Muscle layer of duodenum (tissue), 2 donors: ENCODE measurements around the gene OBI1.

Experiments used
- H3K27ac ChIP-seq: one replicate; pipeline ENCODE4 v1.7.0; 2013; ENCODE audit warnings: mild to moderate bottlenecking, low read length
- H3K27me3 ChIP-seq: one replicate; pipeline ENCODE4 v1.7.0; 2013; ENCODE audit warnings: low read depth, mild to moderate bottlenecking, control low read depth, low read length
- H3K36me3 ChIP-seq, 2 donors: one replicate each; pipeline ENCODE4 v1.7.0; 2013; ENCODE audit warnings: low read length in 2 of 2, control low read depth in 1 of 2, mild to moderate bottlenecking in 1 of 2; ENCODE audit not compliant: insufficient read depth in 2 of 2, control insufficient read depth in 1 of 2
- H3K4me1 ChIP-seq, 2 donors: one replicate each; pipeline ENCODE4 v1.7.0; 2013; ENCODE audit warnings: low read length in 2 of 2, mild to moderate bottlenecking in 2 of 2, control low read depth in 1 of 2, moderate library complexity in 1 of 2; ENCODE audit not compliant: insufficient read depth in 2 of 2, control insufficient read depth in 1 of 2
- H3K4me3 ChIP-seq, 2 donors: one replicate each; pipeline ENCODE4 v1.7.0; 2013; ENCODE audit warnings: low read length in 2 of 2, low read depth in 1 of 2, mild to moderate bottlenecking in 1 of 2
- H3K9me3 ChIP-seq, 2 donors: one replicate each; pipeline ENCODE4 v1.7.0; 2013; ENCODE audit warnings: low read length in 2 of 2, control low read depth in 1 of 2, mild to moderate bottlenecking in 1 of 2; ENCODE audit not compliant: control insufficient read depth in 1 of 2
- donor health status: healthy.

Gene OBI1

GRCh38 chr13:78601124-78601873, 57.7 kb downstream of the OBI1 start:
- Histone ChIP-seq H3K27ac (no peak overlapping the region), H3K36me3 (no peaks in the 10 kb centered on the region), H3K9me3 (peaks cover 0 to 5% of the 10 kb centered on the region in 2 donors), H3K4me1 (peaks cover 0 to 33% of the 10 kb centered on the region in 2 donors), H3K27me3 (peaks cover 91% of the 10 kb centered on the region), H3K4me3 (peak overlapping the region in 1 of 2 donors; percentile 14)

GRCh38 chr13:78600280-78600883, 58.6 kb downstream of the OBI1 start:
- Histone ChIP-seq H3K36me3 (no peaks in the 10 kb centered on the region), H3K4me1 (peaks cover 4 to 41% of the 10 kb centered on the region in 2 donors), H3K4me3 (no peak overlapping the region), H3K27ac (no peak overlapping the region), H3K27me3 (peaks cover 91% of the 10 kb centered on the region), H3K9me3 (peaks cover 0 to 5% of the 10 kb centered on the region in 2 donors)

DNA sequence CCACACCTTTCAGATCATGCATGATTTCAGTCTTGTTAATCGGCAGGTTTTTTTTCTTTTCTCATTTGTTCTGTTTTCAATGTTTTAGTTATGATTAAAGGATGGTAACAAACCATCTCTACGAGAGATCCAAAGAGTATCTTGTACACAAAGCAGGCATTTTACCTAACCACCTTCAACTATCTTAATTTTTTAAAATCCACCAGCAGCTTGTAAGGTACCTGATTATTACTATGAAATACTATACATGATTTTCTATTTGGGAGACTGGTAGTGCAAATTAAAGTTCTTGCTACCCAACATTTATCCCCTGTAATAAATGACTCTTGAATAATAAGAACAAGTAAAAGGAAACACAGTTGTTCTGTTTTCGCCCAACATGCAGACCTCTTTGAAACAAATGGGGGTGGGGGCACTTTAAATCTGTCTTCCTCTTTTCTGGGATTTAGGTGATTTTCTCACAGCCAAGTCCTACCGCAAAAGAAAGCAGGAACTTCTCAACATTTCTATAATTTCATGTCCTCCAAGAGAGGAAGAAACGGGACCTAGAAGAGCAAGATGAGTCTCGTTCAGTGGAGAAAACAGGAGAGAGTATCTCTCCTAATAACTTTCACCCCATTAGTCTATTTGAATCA, 59.2 kb downstream of the OBI1 start:
- Histone ChIP-seq H3K27ac (no peak overlapping the region), H3K4me3 (no peak overlapping the region), H3K9me3 (peaks cover 0 to 5% of the 10 kb centered on the region in 2 donors), H3K36me3 (no peaks in the 10 kb centered on the region), H3K4me1 (peaks cover 4 to 41% of the 10 kb centered on the region in 2 donors), H3K27me3 (peaks cover 91% of the 10 kb centered on the region)

GRCh38 chr13:78598966-78599644, 59.9 kb downstream of the OBI1 start:
- Histone ChIP-seq H3K36me3 (no peaks in the 10 kb centered on the region), H3K4me3 (no peak overlapping the region), H3K4me1 (peaks cover 4 to 41% of the 10 kb centered on the region in 2 donors), H3K27ac (no peak overlapping the region), H3K9me3 (peaks cover 0 to 5% of the 10 kb centered on the region in 2 donors), H3K27me3 (peaks cover 91% of the 10 kb centered on the region)

- Histone ChIP-seq H3K27me3 (peaks cover 93% of the 10 kb centered on the region), H3K4me3 (no peak overlapping the region), H3K4me1 (peaks cover 4 to 34% of the 10 kb centered on the region in 2 donors), H3K9me3 (peaks cover 0 to 5% of the 10 kb centered on the region in 2 donors), H3K36me3 (no peaks in the 10 kb centered on the region), H3K27ac (no peak overlapping the region)
These were observed 60.7 kb downstream of the OBI1 start for GRCh38 chr13:78598116-78598781.

- H3K27me3 ChIP-seq = peaks cover 93% of the 10 kb centered on the region
- H3K27ac ChIP-seq = no peak overlapping the region
- peaks cover 4 to 27% of the 10 kb centered on the region in 2 donors for H3K4me1 ChIP-seq
- no peak overlapping the region for H3K4me3 ChIP-seq
- H3K9me3 ChIP-seq = peaks cover 0 to 5% of the 10 kb centered on the region in 2 donors
- H3K36me3 ChIP-seq = no peaks in the 10 kb centered on the region
These were observed 61.4 kb downstream of the OBI1 start for GRCh38 chr13:78597602-78597932.

DNA sequence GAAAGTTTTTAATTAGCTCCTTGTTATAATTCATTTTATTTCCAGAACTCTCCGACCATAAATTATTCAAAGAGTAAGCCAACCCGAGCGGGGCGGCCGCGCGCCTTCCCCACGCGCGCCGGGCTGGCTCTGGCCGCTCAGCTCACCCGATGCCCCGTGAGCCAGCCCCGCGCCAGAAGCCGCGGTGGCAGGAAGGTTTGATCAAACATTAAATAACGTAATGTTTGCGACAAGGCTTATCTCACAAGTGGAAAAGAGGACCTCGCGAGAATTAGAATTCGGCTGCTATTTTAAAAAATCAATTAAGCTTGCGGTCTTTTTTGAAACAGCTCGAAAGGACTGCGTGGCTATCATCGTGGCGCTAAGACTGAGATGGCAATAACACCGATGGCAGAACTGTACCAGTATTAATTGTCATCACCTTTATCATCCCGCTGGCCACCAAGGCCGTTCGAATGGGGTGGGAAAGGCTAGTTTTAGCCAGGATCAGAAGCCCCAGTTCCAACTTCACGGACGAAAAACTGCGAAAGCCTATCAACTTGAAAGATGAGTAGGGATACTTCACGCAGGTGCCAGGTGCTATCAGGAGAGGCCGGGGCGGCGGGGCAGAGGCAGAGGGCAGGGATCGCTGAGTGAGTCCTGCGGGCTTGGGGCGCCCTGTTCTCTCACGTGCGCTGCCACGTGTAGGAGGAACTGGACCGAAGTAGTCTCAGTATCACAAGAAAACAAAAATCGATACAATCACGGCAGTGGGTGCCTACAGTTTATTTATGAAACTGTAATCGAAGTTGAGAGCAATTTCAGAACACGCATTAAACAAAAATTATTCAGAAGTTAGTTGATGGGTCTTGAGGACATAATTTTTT, 62.0 kb downstream of the OBI1 start:
- H3K27me3 ChIP-seq = peaks cover 91% of the 10 kb centered on the region
- H3K9me3 ChIP-seq = peaks cover 0 to 5% of the 10 kb centered on the region in 2 donors
- H3K27ac ChIP-seq = no peak overlapping the region
- peaks cover 4 to 24% of the 10 kb centered on the region in 2 donors for H3K4me1 ChIP-seq
- H3K36me3 ChIP-seq = no peaks in the 10 kb centered on the region
- no peak overlapping the region for H3K4me3 ChIP-seq

- Histone ChIP-seq H3K27me3 (peaks cover 88% of the 10 kb centered on the region), H3K4me1 (peaks cover 4 to 21% of the 10 kb centered on the region in 2 donors), H3K9me3 (peaks cover 0 to 5% of the 10 kb centered on the region in 2 donors), H3K4me3 (peak overlapping the region in 1 of 2 donors; percentile 44), H3K36me3 (no peaks in the 10 kb centered on the region), H3K27ac (no peak overlapping the region)
These were observed 62.6 kb downstream of the OBI1 start for GRCh38 chr13:78596399-78596735.

GRCh38 chr13:78595495-78596398, 63.2 kb downstream of the OBI1 start:
- Histone ChIP-seq H3K36me3 (no peaks in the 10 kb centered on the region), H3K9me3 (peaks cover 0 to 5% of the 10 kb centered on the region in 2 donors), H3K27me3 (peaks cover 83% of the 10 kb centered on the region), H3K4me1 (peaks cover 4 to 17% of the 10 kb centered on the region in 2 donors), H3K4me3 (peak overlapping the region; percentile 9 to 44), H3K27ac (no peak overlapping the region)
